Mucosa of rectum (tissue), 2 donors: ENCODE data around the gene CTAG1B.
"Not testable (repeated sequence)": the region's sequence is repeated elsewhere in the genome, so short reads cannot be mapped to it uniquely, and the experiment has no call there.

ENCODE experiments used
- H3K27ac ChIP-seq, 2 donors: one replicate each; pipeline ENCODE4 v1.7.0; 2013; ENCODE audit warnings: inconsistent platforms in 2 of 2, low read depth in 2 of 2, low read length in 2 of 2
- H3K27me3 ChIP-seq, 2 donors: one replicate each; pipeline ENCODE4 v1.7.0; 2013; ENCODE audit warnings: low read length in 2 of 2; ENCODE audit not compliant: control insufficient read depth in 2 of 2, insufficient read depth in 2 of 2
- H3K36me3 ChIP-seq, 2 donors: one replicate each; pipeline ENCODE4 v1.7.0; 2013; ENCODE audit warnings: low read length in 2 of 2; ENCODE audit not compliant: control insufficient read depth in 2 of 2, insufficient read depth in 2 of 2
- H3K4me1 ChIP-seq, 2 donors: one replicate each; pipeline ENCODE4 v1.7.0; 2013; ENCODE audit warnings: low read length in 2 of 2, mild to moderate bottlenecking in 1 of 2; ENCODE audit not compliant: control insufficient read depth in 2 of 2, insufficient read depth in 2 of 2
- H3K4me3 ChIP-seq, 2 donors: one replicate each; pipeline ENCODE4 v1.7.0; 2013; ENCODE audit warnings: low read length in 2 of 2
- H3K9ac ChIP-seq, 2 donors: one replicate each; pipeline ENCODE4 v1.7.0; 2013; ENCODE audit warnings: low read length in 2 of 2, low read depth in 1 of 2, mild to moderate bottlenecking in 1 of 2
- H3K9me3 ChIP-seq, 2 donors: one replicate each; pipeline ENCODE4 v1.7.0; 2013; ENCODE audit warnings: low read length in 2 of 2; ENCODE audit not compliant: control insufficient read depth in 2 of 2
- donor health status: healthy.
- donor health status: Normal muscosa, but diverticular disease.

CTAG1B gene

GRCh38 chrX:154653413-154653812 is 34.3 kb upstream of the CTAG1B start, which contains the start of gene CTAG2:
Gene CTAG2 (minus strand): TSS chrX:154653579. CDS start chrX:154653515, 64 bp downstream.
- H3K9ac ChIP-seq, H3K4me1 ChIP-seq, H3K4me3 ChIP-seq, H3K9me3 ChIP-seq, H3K27ac ChIP-seq, H3K36me3 ChIP-seq, H3K27me3 ChIP-seq: not testable (repeated sequence)

- Histone ChIP-seq H3K4me3 (no peak overlapping the region), H3K27me3 (no peaks in the 10 kb centered on the region), H3K4me1 (no peaks in the 10 kb centered on the region), H3K27ac (no peak overlapping the region), H3K9ac (no peak overlapping the region), H3K36me3 (no peaks in the 10 kb centered on the region), H3K9me3 (no peaks in the 10 kb centered on the region)
Measured at GRCh38 chrX:154653048-154653401, 33.9 kb upstream of the CTAG1B start.

DNA sequence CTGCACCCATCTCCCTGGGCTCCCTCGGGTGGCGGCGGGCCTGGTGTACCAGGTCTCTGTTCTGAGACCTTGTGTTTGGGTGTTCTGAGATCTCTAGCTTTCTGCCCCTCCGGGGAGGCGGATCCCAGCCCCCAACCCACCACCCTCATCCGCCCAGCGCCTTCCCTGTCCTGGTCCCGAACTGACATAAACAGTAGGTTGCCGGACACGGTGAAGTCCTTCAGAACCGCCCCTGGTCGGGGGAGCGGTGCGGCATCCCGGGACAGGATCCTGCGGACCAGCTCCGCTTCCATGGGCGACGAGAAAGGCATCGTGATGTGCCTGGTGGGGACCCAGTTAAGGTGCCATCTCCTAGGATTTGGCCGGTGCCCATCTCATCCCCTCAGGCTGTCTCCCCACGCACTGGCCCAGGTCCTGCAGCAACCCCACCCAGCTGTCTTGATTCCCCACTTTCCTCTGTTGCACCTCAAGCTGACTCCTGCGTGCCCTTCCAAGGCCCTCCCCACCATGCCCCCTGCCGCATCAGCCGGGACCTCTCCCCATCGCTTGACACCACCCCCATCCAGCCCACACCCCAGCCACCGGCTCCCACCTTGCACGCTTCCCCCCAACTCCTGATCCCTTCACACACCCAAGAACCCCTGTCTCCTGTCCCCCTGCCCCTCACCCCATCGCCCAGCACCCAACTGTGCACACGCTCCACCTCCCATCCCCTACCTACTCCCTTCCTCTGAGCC is 33.4 kb upstream of the CTAG1B start:
- Histone ChIP-seq H3K27ac (no peak overlapping the region), H3K36me3 (no peaks in the 10 kb centered on the region), H3K9me3 (no peaks in the 10 kb centered on the region), H3K4me1 (no peaks in the 10 kb centered on the region), H3K4me3 (no peak overlapping the region), H3K9ac (no peak overlapping the region), H3K27me3 (no peaks in the 10 kb centered on the region)

DNA sequence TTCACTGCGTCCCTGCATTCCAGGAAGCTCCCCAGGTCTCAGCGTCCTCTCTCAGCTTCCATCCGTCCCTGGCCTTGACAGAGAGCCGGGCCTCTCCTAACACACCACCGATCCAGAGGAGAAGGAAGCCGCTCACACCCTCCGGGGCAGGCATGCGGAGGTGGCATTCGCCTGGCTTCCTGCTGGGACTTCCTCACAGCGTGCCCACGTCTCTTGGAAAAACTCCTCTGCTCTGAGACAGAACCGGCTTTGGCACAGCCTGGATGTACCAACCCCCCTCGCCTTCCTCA is 31.1 kb upstream of the CTAG1B start:
- no peaks in the 10 kb centered on the region for H3K36me3 ChIP-seq
- H3K4me3 ChIP-seq: no peak overlapping the region
- no peaks in the 10 kb centered on the region for H3K9me3 ChIP-seq
- no peak overlapping the region for H3K9ac ChIP-seq
- H3K4me1 ChIP-seq: no peaks in the 10 kb centered on the region
- no peaks in the 10 kb centered on the region for H3K27me3 ChIP-seq
- H3K27ac ChIP-seq: no peak overlapping the region

DNA sequence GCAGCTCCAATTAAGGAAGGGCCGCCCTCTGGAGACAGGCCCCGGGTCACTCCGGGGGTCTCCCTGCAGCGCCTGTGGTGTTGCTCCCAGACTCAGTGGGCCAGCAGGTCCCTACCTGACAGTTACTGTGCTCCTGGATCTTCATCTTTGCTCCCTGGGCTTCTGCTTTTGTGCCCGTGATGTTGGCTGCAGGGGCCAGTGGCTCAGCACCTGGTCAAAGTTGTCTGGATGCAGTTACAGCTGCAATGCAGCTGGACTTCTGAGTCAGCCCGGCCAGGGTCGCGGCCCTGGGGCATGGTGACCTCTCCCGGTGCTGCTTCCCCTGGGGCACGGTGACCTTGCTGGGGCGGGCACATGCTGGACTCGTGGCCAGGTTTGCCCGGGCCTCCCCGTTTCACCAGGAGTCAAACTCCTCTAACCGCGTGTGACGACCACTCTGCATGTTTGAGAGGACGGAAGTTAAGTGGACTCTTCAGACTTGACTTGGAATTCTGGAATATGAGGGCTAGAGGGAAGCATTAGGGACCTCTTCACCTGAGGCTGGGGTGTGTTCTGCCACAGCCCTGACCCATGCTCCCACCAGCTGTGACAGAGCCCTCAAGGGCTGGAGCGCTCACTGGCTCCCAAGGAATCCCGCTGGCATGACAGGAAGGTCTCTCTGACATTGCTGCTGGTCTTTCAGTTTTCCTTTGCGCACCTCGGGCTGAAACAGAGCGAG is 30.6 kb upstream of the CTAG1B start:
- Histone ChIP-seq H3K4me3 (no peak overlapping the region), H3K9ac (no peak overlapping the region), H3K4me1 (no peaks in the 10 kb centered on the region), H3K27me3 (no peaks in the 10 kb centered on the region), H3K9me3 (no peaks in the 10 kb centered on the region), H3K27ac (no peak overlapping the region), H3K36me3 (no peaks in the 10 kb centered on the region)

DNA sequence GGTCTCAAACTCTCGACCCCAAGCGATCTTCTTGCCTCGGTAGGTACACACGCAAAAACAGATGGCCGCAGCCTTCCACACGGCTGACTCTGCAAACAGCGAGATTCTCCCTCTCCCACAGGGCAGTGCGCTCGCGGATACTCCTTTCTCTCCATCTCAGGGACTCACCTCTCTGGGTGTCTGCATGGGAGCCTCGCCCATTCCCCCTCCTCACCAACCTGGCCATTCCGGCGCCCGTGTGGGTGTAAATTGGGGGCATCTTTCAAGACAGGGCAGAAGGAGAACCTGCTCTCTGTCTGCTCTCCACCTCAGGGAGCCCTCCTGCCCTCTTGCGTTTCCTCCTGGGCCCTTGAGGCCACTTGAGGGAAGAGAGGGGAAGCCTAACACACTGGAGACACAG is 29.8 kb upstream of the CTAG1B start:
- H3K9ac ChIP-seq: no peak overlapping the region
- no peaks in the 10 kb centered on the region for H3K36me3 ChIP-seq
- no peaks in the 10 kb centered on the region for H3K9me3 ChIP-seq
- no peaks in the 10 kb centered on the region for H3K27me3 ChIP-seq
- H3K27ac ChIP-seq: no peak overlapping the region
- no peaks in the 10 kb centered on the region for H3K4me1 ChIP-seq
- no peak overlapping the region for H3K4me3 ChIP-seq

GRCh38 chrX:154645745-154646378 is 26.8 kb upstream of the CTAG1B start:
- not testable (repeated sequence) for H3K4me1 ChIP-seq, H3K4me3 ChIP-seq, H3K36me3 ChIP-seq, H3K9ac ChIP-seq, H3K9me3 ChIP-seq, H3K27me3 ChIP-seq, H3K27ac ChIP-seq

GRCh38 chrX:154643708-154644107 is 24.6 kb upstream of the CTAG1B start:
- H3K36me3 ChIP-seq, H3K4me3 ChIP-seq, H3K9ac ChIP-seq, H3K4me1 ChIP-seq, H3K27me3 ChIP-seq, H3K27ac ChIP-seq, H3K9me3 ChIP-seq: not testable (repeated sequence)

GRCh38 chrX:154641740-154642139 is 22.7 kb upstream of the CTAG1B start:
- not testable (repeated sequence) for H3K27ac ChIP-seq, H3K36me3 ChIP-seq, H3K27me3 ChIP-seq, H3K4me3 ChIP-seq, H3K9me3 ChIP-seq, H3K4me1 ChIP-seq, H3K9ac ChIP-seq

DNA sequence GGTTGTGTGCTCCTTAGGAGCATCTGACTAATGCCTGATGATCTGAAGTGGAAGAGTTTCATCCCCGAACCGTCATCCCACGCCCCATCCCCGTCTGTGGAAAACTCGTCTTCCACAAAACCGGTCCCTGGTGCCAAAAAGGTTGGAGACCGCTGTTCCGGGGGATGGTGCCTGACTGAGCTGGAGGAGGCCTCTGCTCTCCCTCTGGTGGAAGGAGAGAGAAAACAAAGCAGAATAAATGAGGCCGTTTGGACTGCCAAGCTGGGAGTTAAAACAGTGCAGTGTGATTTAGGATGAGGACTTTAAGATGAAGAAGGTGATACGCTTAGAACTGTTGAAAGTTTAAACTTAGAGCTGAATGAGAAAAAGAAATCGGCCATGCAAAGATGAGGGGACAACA is 14.6 kb upstream of the CTAG1B start:
- not testable (repeated sequence) for H3K27ac ChIP-seq, H3K4me3 ChIP-seq, H3K27me3 ChIP-seq, H3K9ac ChIP-seq, H3K36me3 ChIP-seq, H3K9me3 ChIP-seq, H3K4me1 ChIP-seq
